ENCODE measurements around the gene SPATA9. TPM values are rescaled to one million over a fixed set of nuclear protein-coding genes. Genes with fewer than 3 reads are reported as not detected.

Gene SPATA9
- total and polyA plus RNA-seq, 2 donors (not counting 1 experiment from before 2014, with no cell fraction given): not detected

DNA sequence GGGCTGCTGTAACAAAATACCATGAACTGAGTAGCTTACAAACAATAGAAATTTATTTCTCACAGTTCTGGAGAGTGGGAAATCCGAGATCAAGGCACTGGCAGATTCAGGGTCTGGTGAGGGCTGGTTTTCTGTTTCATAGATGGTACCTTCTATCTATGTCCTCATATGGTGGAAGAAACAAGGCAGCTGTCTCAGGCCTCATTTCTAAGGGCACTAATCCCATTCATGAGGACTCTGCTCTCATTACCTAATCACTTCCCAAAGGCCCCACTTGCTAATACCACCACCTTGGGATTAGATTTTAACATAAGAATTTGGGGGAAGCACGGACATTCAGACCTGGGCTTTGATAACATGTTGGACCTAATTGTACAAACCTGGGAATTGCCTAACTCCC, 22.7 kb downstream of the SPATA9 start:
- Histone ChIP-seq H3K79me2 (ENCODE audit: control insufficient read depth, insufficient read depth, low read length) (no peaks in the 10 kb centered on the region), H3K4me3 (ENCODE audit: control extremely low read depth in 1 of 5, extremely low read depth in 1 of 5, insufficient read depth in 1 of 5, low read depth in 2 of 5, low read length in 4 of 5) (no peak overlapping the region), H3K27ac (ENCODE audit: low read length in 2 of 2) (no peak overlapping the region), H3K4me2 (replicated peaks; ENCODE audit: low read depth, low read length, poor library complexity, severe bottlenecking) (no peak overlapping the region), H3K4me1 (ENCODE audit: control insufficient read depth in 2 of 2, insufficient read depth in 2 of 2, low read length in 2 of 2) (no peaks in the 10 kb centered on the region), H3K36me3 (replicated peaks in 1 of 2; ENCODE audit: control extremely low read depth in 1 of 2, control insufficient read depth in 1 of 2, extremely low read depth in 1 of 2, insufficient read depth in 2 of 2, low read length in 1 of 2) (no peaks in the 10 kb centered on the region), H2AFZ (ENCODE audit: insufficient read depth, low read depth, low read length, poor library complexity, severe bottlenecking) (no peak overlapping the region), H3K9me3 (ENCODE audit: control extremely low read depth in 1 of 3, control insufficient read depth in 2 of 3, insufficient read depth in 1 of 3, low read length in 2 of 3) (no peaks in the 10 kb centered on the region), H3K27me3 (replicated peaks in 1 of 4; ENCODE audit: control extremely low read depth in 1 of 4, control insufficient read depth in 3 of 4, insufficient read depth in 4 of 4, low read length in 3 of 4) (no peaks in the 10 kb centered on the region), H4K20me1 (ENCODE audit: control insufficient read depth, insufficient read depth, low read length, poor library complexity, severe bottlenecking) (no peaks in the 10 kb centered on the region), H3K9ac (ENCODE audit: low read length) (no peak overlapping the region)
- DNase-seq: no peak
- ChIA-PET CTCF (interaction anchor here (1.9 to 7.3 kb wide), 2 partner anchors 13 to 188 kb away, joined by 5 to 105 read pairs; partner anchors contain the start of gene RFESD), POLR2A (no interaction called here)
- ATAC-seq (ENCODE audit: low read depth): no peak
- no peaks in the 10 kb centered on the region for H3K4me1 Mint-ChIP-seq
- intact Hi-C loops (cut with micrococcal nuclease): loop anchor here (5.0 kb wide), 1 partner anchor 677 kb away; no protein-coding TSS in a partner anchor
- H3K27me3 Mint-ChIP-seq: no peaks in the 10 kb centered on the region
- H3K9me3 Mint-ChIP-seq (ENCODE audit: insufficient read depth): no peaks in the 10 kb centered on the region
- no CpG with 5 or more reads among the region's 2 CpGs for WGBS (ENCODE audit: insufficient coverage)
- no peak overlapping the region for H3K4me3 Mint-ChIP-seq
- no peak for TF ChIP-seq CTCF (IDR thresholded peaks at IDR 0.05)
- TF ChIP-seq EZH2 (IDR thresholded peaks at IDR 0.05; ENCODE audit: borderline replicate concordance, insufficient read depth, low read depth, low read length, poor library complexity, severe bottlenecking): no peak
- H3K27ac Mint-ChIP-seq: no peak overlapping the region

GRCh38 chr5:95655575-95655974, 27.2 kb downstream of the SPATA9 start:
- DNase-seq (no peak), ATAC-seq (ENCODE audit: low read depth) (no peak)
- Mint-ChIP-seq H3K27me3 (no peaks in the 10 kb centered on the region), H3K4me3 (no peak overlapping the region), H3K4me1 (no peaks in the 10 kb centered on the region), H3K9me3 (ENCODE audit: insufficient read depth) (no peaks in the 10 kb centered on the region), H3K27ac (no peak overlapping the region)
- no peak overlapping the region for H3K4me2 ChIP-seq (replicated peaks; ENCODE audit: low read depth, low read length, poor library complexity, severe bottlenecking)
- no peaks in the 10 kb centered on the region for H4K20me1 ChIP-seq (ENCODE audit: control insufficient read depth, insufficient read depth, low read length, poor library complexity, severe bottlenecking)
- no peaks in the 10 kb centered on the region for H3K27me3 ChIP-seq (replicated peaks in 1 of 4; ENCODE audit: control extremely low read depth in 1 of 4, control insufficient read depth in 3 of 4, insufficient read depth in 4 of 4, low read length in 3 of 4)
- H3K27ac ChIP-seq (ENCODE audit: low read length in 2 of 2): no peak overlapping the region
- intact Hi-C loops (cut with micrococcal nuclease): no loop called here
- H3K36me3 ChIP-seq (replicated peaks in 1 of 2; ENCODE audit: control extremely low read depth in 1 of 2, control insufficient read depth in 1 of 2, extremely low read depth in 1 of 2, insufficient read depth in 2 of 2, low read length in 1 of 2): peaks cover 0 to 8% of the 10 kb centered on the region in 2 experiments
- H3K9ac ChIP-seq (ENCODE audit: low read length): no peak overlapping the region
- 80% methylated on average over 1 of the region's 1 CpG for WGBS (ENCODE audit: insufficient coverage)
- POLR2A ChIA-PET: no interaction called here
- H3K4me1 ChIP-seq (ENCODE audit: control insufficient read depth in 2 of 2, insufficient read depth in 2 of 2, low read length in 2 of 2): no peaks in the 10 kb centered on the region
- H2AFZ ChIP-seq (ENCODE audit: insufficient read depth, low read depth, low read length, poor library complexity, severe bottlenecking): no peak overlapping the region
- no peaks in the 10 kb centered on the region for H3K9me3 ChIP-seq (ENCODE audit: control extremely low read depth in 1 of 3, control insufficient read depth in 2 of 3, insufficient read depth in 1 of 3, low read length in 2 of 3)
- H3K4me3 ChIP-seq (ENCODE audit: control extremely low read depth in 1 of 5, extremely low read depth in 1 of 5, insufficient read depth in 1 of 5, low read depth in 2 of 5, low read length in 4 of 5): no peak overlapping the region
- CTCF ChIA-PET: interaction anchor here (0.9 to 1.6 kb wide), 4 partner anchors 9 to 191 kb away, joined by 3 to 9 read pairs (median 4); no protein-coding TSS in a partner anchor
- no peak for TF ChIP-seq EZH2 (IDR thresholded peaks at IDR 0.05; ENCODE audit: borderline replicate concordance, insufficient read depth, low read depth, low read length, poor library complexity, severe bottlenecking)
- H3K79me2 ChIP-seq (ENCODE audit: control insufficient read depth, insufficient read depth, low read length): no peaks in the 10 kb centered on the region

All from B cell (primary cell).